SU-DHL-6 (cell line): ENCODE results near the gene DTHD1.

Experiments
- H2AFZ ChIP-seq: fragments of 200-600 bp; sonication (generic); 2 replicates; pipeline ENCODE4 v1.6.1; 2014; ENCODE audit warnings: low read depth, mild to moderate bottlenecking, moderate library complexity, mixed read lengths, antibody characterized with exemption, low read length; ENCODE audit not compliant: severe bottlenecking
- H3F3A ChIP-seq: fragments of 200-600 bp; shearing (Covaris generic); 2 replicates; pipeline ENCODE4 v1.6.0; 2016; ENCODE audit warnings: antibody characterized with exemption, mild to moderate bottlenecking; ENCODE audit not compliant: insufficient read depth
- H3K27ac ChIP-seq: fragments of 200-600 bp; sonication (generic); 2 replicates; pipeline ENCODE4 v1.5.1; 2016; ENCODE audit warnings: low read depth, mild to moderate bottlenecking, low read length, moderate library complexity, mixed read lengths
- H3K27me3 ChIP-seq: fragments of 200-600 bp; sonication (generic), shearing (Covaris generic); 2 replicates; pipeline ENCODE4 v1.6.0; 2014; ENCODE audit warnings: mild to moderate bottlenecking, low read length
- H3K36me3 ChIP-seq: fragments of 200-600 bp; sonication (generic); 2 replicates; pipeline ENCODE4 v1.6.1; 2014; ENCODE audit warnings: mild to moderate bottlenecking, low read length, mixed read lengths
- H3K4me2 ChIP-seq: fragments of 300-600, 200-600 bp; shearing (Covaris generic), sonication (generic); 2 replicates; pipeline ENCODE4 v1.6.0; 2014; ENCODE audit warnings: low read length, low read depth, mild to moderate bottlenecking; ENCODE audit not compliant: poor library complexity, severe bottlenecking
- H3K4me3 ChIP-seq: fragments of 200-600 bp; sonication (generic); 2 replicates; pipeline ENCODE4 v1.5.1; 2014; ENCODE audit warnings: antibody characterized with exemption, low read length, mild to moderate bottlenecking, mixed read lengths; ENCODE audit not compliant: insufficient read depth, poor library complexity, severe bottlenecking
- H3K79me2 ChIP-seq: fragments of 200-600 bp; sonication (generic); 2 replicates; pipeline ENCODE4 v1.6.1; 2014; ENCODE audit warnings: mild to moderate bottlenecking, low read length, moderate library complexity; ENCODE audit not compliant: insufficient read depth
- H3K9ac ChIP-seq: fragments of 200-600 bp; sonication (generic); 2 replicates; pipeline ENCODE4 v1.7.0; 2014; ENCODE audit warnings: mild to moderate bottlenecking, low read length
- H3K9me2 ChIP-seq: fragments of 200-600 bp; sonication (generic); replicated peaks from 2 replicates; pipeline ENCODE4 v1.6.1; 2014; ENCODE audit warnings: low read length; ENCODE audit not compliant: insufficient read depth
- H3K9me3 ChIP-seq: fragments of 200-600 bp; sonication (generic); 2 replicates; pipeline ENCODE4 v1.6.1; 2014; ENCODE audit warnings: low read length, mixed read lengths; ENCODE audit not compliant: insufficient read depth
- H4K20me1 ChIP-seq: fragments of 200-600 bp; sonication (generic); 2 replicates; pipeline ENCODE4 v1.6.1; 2014; ENCODE audit warnings: low read depth, mild to moderate bottlenecking, antibody characterized with exemption, low read length, moderate library complexity, mixed read lengths
- CTCF ChIP-seq: fragments of 200-600 bp; sonication (generic); IDR thresholded peaks from one replicate; pipeline ENCODE4 v1.5.1; 2017; ENCODE audit warnings: antibody characterized with exemption, mild to moderate bottlenecking, low read length, moderate library complexity; ENCODE audit not compliant: insufficient read depth, poor library complexity, severe bottlenecking
- EZH2phosphoT487 ChIP-seq: fragments of 200-600 bp; sonication (generic), shearing (Covaris generic); conservative IDR thresholded peaks from 2 replicates; pipeline ENCODE4 v1.6.1; 2018; ENCODE audit warnings: mild to moderate bottlenecking, antibody characterized with exemption, low read length, moderate library complexity, mixed read lengths

Gene DTHD1

GRCh38 chr4:36277533-36277932 lies 3.9 kb upstream of the DTHD1 start:
- no peak overlapping the region for H3K9ac ChIP-seq
- no peak for TF ChIP-seq EZH2phosphoT487
- no peak for TF ChIP-seq CTCF
- H3K9me2 ChIP-seq, result no peaks in the 10 kb centered on the region; the same call in 1 of the 2 replicates
- no peak overlapping the region for H2AFZ ChIP-seq
- no peak overlapping the region for H3K4me2 ChIP-seq
- H3K36me3 ChIP-seq, result no peaks in the 10 kb centered on the region
- H3K27ac ChIP-seq, result no peak overlapping the region
- H3K79me2 ChIP-seq, result no peaks in the 10 kb centered on the region
- no peaks in the 10 kb centered on the region for H4K20me1 ChIP-seq
- no peaks in the 10 kb centered on the region for H3K27me3 ChIP-seq
- no peak overlapping the region for H3K4me3 ChIP-seq
- H3K9me3 ChIP-seq, result no peaks in the 10 kb centered on the region
- no peaks in the 10 kb centered on the region for H3F3A ChIP-seq

- no peak overlapping the region for H3K27ac ChIP-seq
- H3F3A ChIP-seq, result no peaks in the 10 kb centered on the region
- TF ChIP-seq CTCF (no peak), EZH2phosphoT487 (no peak)
- H3K79me2 ChIP-seq, result no peaks in the 10 kb centered on the region
- no peaks in the 10 kb centered on the region for H3K9me3 ChIP-seq
- H3K4me3 ChIP-seq, result no peak overlapping the region
- no peaks in the 10 kb centered on the region for H3K27me3 ChIP-seq
- H4K20me1 ChIP-seq, result no peaks in the 10 kb centered on the region
- H3K9me2 ChIP-seq, result no peaks in the 10 kb centered on the region; the same call in 1 of the 2 replicates
- no peaks in the 10 kb centered on the region for H3K36me3 ChIP-seq
- no peak overlapping the region for H2AFZ ChIP-seq
- no peak overlapping the region for H3K9ac ChIP-seq
- H3K4me2 ChIP-seq, result no peak overlapping the region
Measured at GRCh38 chr4:36278789-36279188, 2.6 kb upstream of the DTHD1 start.

GRCh38 chr4:36280555-36280954 lies 861 bp upstream of the DTHD1 start:
- no peak overlapping the region for H3K4me3 ChIP-seq
- no peak overlapping the region for H2AFZ ChIP-seq
- H3K9me3 ChIP-seq, result no peaks in the 10 kb centered on the region
- no peak overlapping the region for H3K27ac ChIP-seq
- TF ChIP-seq EZH2phosphoT487, result no peak
- no peak for TF ChIP-seq CTCF
- H3F3A ChIP-seq, result no peaks in the 10 kb centered on the region
- H3K9ac ChIP-seq, result no peak overlapping the region
- H3K79me2 ChIP-seq, result no peaks in the 10 kb centered on the region
- no peaks in the 10 kb centered on the region for H4K20me1 ChIP-seq
- H3K4me2 ChIP-seq, result no peak overlapping the region
- no peaks in the 10 kb centered on the region for H3K27me3 ChIP-seq
- H3K9me2 ChIP-seq, result no peaks in the 10 kb centered on the region; the same call in 1 of the 2 replicates
- no peaks in the 10 kb centered on the region for H3K36me3 ChIP-seq
